GM19023 (cell line): ENCODE results near the gene TTC3.
A peak's percentile ranks its signal among the peaks of the same experiment; 100 is the strongest.

ENCODE experiments used
- ATAC-seq: cut with Tn5 transposase; IDR thresholded peaks from one replicate; pipeline ENCODE4 v1.9.1; 2021; ENCODE audit warnings: mild to moderate bottlenecking, moderate library complexity; ENCODE audit not compliant: unreplicated experiment

TTC3 gene

GRCh38 chr21:37193006-37193405 lies 120.0 kb downstream of the TTC3 start:
- no peak for ATAC-seq

- ATAC-seq, result no peak
Observed at GRCh38 chr21:37193676-37194075, 120.6 kb downstream of the TTC3 start.

- no peak for ATAC-seq
Observed at GRCh38 chr21:37195059-37195458, 122.0 kb downstream of the TTC3 start.

GRCh38 chr21:37195610-37196009 lies 122.6 kb downstream of the TTC3 start:
- no peak for ATAC-seq

GRCh38 chr21:37196847-37197246 lies 123.8 kb downstream of the TTC3 start:
- no peak for ATAC-seq

- no peak for ATAC-seq
Observed at GRCh38 chr21:37197746-37198145, 124.7 kb downstream of the TTC3 start.

- ATAC-seq, result no peak
Observed at GRCh38 chr21:37199057-37199924, 126.2 kb downstream of the TTC3 start.

GRCh38 chr21:37200641-37201480 lies 127.8 kb downstream of the TTC3 start:
- ATAC-seq, result no peak

GRCh38 chr21:37202221-37203110 lies 129.4 kb downstream of the TTC3 start:
- ATAC-seq, result no peak

GRCh38 chr21:37204580-37204979 lies 131.5 kb downstream of the TTC3 start:
- ATAC-seq, result no peak

GRCh38 chr21:37206496-37206895 lies 133.4 kb downstream of the TTC3 start:
- no peak for ATAC-seq

- ATAC-seq, result peak; percentile 63
Observed at GRCh38 chr21:37207441-37208009, 134.5 kb downstream of the TTC3 start.

- peak; percentile 49 for ATAC-seq
Observed at GRCh38 chr21:37208056-37208721, 135.1 kb downstream of the TTC3 start.

GRCh38 chr21:37208741-37209225 lies 135.7 kb downstream of the TTC3 start:
- peak; percentile 39 for ATAC-seq

- ATAC-seq, result no peak
Observed at GRCh38 chr21:37210130-37210529, 137.1 kb downstream of the TTC3 start.

- no peak for ATAC-seq
Observed at GRCh38 chr21:37210799-37211198, 137.7 kb downstream of the TTC3 start.

- no peak for ATAC-seq
Observed at GRCh38 chr21:37214952-37215351, 141.9 kb downstream of the TTC3 start.

GRCh38 chr21:37219761-37220432 lies 146.8 kb downstream of the TTC3 start:
- ATAC-seq, result no peak

- peak; percentile 35 for ATAC-seq
Observed at GRCh38 chr21:37220433-37220980, 147.5 kb downstream of the TTC3 start.
